ENCODE measurements around the gene ZEB2.

The ZEB2 gene

DNA sequence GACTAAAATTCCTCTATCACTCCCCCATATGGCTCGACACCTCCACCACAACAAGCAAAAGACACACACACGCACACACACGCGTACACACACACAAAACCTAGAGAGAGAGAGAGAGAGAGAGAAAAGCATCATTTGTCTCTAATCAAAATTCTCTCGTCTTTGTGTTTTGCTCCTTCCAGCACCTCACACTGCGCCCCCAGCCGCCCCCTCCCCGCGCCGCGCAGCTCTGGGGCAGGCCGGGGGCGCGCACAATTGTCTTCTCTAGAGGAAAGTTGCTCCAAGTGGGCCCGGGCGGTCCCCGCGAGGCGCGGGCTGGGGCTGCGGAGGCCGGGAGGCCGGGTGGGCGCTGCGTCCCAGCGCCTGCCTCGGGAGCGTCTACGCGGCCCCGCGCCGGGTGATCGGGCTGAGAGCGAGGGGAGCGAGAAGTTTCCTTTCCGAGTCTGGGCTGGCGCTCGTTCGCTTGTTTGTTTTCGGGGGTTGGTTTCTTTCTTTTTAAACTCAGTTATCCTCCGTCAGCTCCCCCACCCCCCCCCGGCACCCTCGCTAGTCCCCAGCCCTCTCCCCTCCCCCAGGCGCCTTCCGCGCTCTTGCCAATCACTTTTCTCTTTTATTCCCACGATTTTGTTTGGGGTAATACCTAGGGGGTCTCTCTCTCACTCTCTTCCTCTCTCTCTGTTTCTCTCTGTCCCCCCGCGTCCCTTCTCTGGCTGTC lies 4.1 kb downstream of the ZEB2 start:
- Histone ChIP-seq H3K27ac (ENCODE audit: low read depth, low read length) (no peak overlapping the region), H3K9me3 (ENCODE audit: control insufficient read depth, insufficient read depth, low read length) (no peaks in the 10 kb centered on the region), H3K27me3 (ENCODE audit: control insufficient read depth, low read length) (peaks cover 13% of the 10 kb centered on the region), H3F3A (ENCODE audit: control insufficient read depth, insufficient read depth) (peaks cover 5% of the 10 kb centered on the region), H3K36me3 (ENCODE audit: control insufficient read depth, low read length) (peaks cover 9% of the 10 kb centered on the region), H3K4me1 (ENCODE audit: control insufficient read depth, low read length) (peaks cover 29% of the 10 kb centered on the region), H3K4me3 (ENCODE audit: low read length) (peak overlapping the region; percentile 83), H3K4me2 (ENCODE audit: low read length) (peak overlapping the region; percentile 88), H3K79me2 (ENCODE audit: control insufficient read depth, low read length) (peaks cover 37% of the 10 kb centered on the region), H3K9me2 (replicated peaks; ENCODE audit: control insufficient read depth, low read length) (no peaks in the 10 kb centered on the region), H4K20me1 (ENCODE audit: control insufficient read depth, insufficient read depth, low read depth, low read length) (peaks cover 15% of the 10 kb centered on the region)
- TF ChIP-seq, protein P1, sequence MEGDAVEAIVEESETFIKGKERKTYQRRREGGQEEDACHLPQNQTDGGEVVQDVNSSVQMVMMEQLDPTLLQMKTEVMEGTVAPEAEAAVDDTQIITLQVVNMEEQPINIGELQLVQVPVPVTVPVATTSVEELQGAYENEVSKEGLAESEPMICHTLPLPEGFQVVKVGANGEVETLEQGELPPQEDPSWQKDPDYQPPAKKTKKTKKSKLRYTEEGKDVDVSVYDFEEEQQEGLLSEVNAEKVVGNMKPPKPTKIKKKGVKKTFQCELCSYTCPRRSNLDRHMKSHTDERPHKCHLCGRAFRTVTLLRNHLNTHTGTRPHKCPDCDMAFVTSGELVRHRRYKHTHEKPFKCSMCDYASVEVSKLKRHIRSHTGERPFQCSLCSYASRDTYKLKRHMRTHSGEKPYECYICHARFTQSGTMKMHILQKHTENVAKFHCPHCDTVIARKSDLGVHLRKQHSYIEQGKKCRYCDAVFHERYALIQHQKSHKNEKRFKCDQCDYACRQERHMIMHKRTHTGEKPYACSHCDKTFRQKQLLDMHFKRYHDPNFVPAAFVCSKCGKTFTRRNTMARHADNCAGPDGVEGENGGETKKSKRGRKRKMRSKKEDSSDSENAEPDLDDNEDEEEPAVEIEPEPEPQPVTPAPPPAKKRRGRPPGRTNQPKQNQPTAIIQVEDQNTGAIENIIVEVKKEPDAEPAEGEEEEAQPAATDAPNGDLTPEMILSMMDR (IDR thresholded peaks at IDR 0.05; ENCODE audit: low read depth, low read length, poor library complexity, severe bottlenecking), result no peak

DNA sequence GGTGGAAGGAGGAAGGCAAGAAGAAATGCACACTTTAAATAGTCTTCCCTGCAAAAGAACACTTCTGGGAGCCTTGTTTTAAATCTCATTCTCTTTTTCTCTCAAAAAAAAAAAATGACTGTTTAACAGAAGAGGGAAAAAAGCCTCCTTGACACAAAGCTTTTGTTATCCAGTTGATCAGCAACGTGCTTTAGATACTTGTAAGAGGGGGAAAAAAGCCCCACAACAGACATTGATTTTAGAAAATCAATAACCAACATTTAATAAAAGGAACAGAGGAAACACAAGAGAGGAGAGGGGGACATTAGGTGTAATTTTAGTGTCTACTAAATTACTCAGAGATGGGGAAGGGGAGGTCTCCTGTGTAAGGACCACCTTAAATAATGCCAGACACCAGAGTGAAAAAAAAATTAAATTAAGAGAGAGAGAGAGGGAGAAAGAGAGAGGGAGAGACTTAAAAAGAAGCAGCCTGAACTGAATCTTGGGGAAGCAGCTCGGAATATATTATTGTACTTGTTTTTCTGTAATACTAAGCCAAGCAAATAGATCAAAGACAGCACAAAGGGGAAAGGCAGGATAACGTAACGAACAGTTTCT lies 4.7 kb downstream of the ZEB2 start:
- peak overlapping the region; percentile 83 for H3K4me3 ChIP-seq (ENCODE audit: low read length)
- peaks cover 37% of the 10 kb centered on the region for H3K79me2 ChIP-seq (ENCODE audit: control insufficient read depth, low read length)
- no peaks in the 10 kb centered on the region for H3F3A ChIP-seq (ENCODE audit: control insufficient read depth, insufficient read depth)
- H3K9me2 ChIP-seq (replicated peaks; ENCODE audit: control insufficient read depth, low read length), result no peaks in the 10 kb centered on the region
- H3K4me1 ChIP-seq (ENCODE audit: control insufficient read depth, low read length), result peaks cover 24% of the 10 kb centered on the region
- no peak overlapping the region for H3K27ac ChIP-seq (ENCODE audit: low read depth, low read length)
- peaks cover 9% of the 10 kb centered on the region for H3K36me3 ChIP-seq (ENCODE audit: control insufficient read depth, low read length)
- no peak for TF ChIP-seq EZH2phosphoT487 (IDR thresholded peaks at IDR 0.05; ENCODE audit: borderline replicate concordance, low read length)
- TF ChIP-seq, protein P1 (IDR thresholded peaks at IDR 0.05; ENCODE audit: low read depth, low read length, poor library complexity, severe bottlenecking), result no peak
- peaks cover 13% of the 10 kb centered on the region for H3K27me3 ChIP-seq (ENCODE audit: control insufficient read depth, low read length)
- peaks cover 15% of the 10 kb centered on the region for H4K20me1 ChIP-seq (ENCODE audit: control insufficient read depth, insufficient read depth, low read depth, low read length)
- no peaks in the 10 kb centered on the region for H3K9me3 ChIP-seq (ENCODE audit: control insufficient read depth, insufficient read depth, low read length)
- peak overlapping the region; percentile 88 for H3K4me2 ChIP-seq (ENCODE audit: low read length)

DNA sequence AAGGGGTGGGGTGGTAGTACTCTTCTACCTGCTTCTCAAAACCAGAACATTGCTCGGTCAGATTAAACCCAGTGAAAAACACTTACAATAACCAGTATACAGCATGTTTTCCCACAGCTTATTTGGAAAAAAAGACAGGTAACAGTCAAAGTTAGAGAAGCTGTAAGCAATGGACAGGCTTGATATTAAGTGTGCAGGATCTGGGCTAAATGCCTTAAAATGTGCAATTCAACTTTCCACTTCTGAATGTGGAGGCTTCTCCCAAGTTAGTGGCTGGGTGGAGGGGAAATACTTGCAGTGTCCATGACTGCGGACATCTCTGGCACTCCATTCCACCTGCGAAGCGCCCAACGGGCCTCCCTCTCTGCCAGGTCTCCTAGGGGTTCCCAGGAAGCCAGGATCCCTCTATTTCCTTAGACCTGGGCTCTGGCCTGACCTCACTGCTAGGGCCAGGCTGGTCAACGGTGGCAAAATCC lies 5.3 kb downstream of the ZEB2 start:
- no peak overlapping the region for H3K4me2 ChIP-seq (ENCODE audit: low read length)
- H3K79me2 ChIP-seq (ENCODE audit: control insufficient read depth, low read length), result peaks cover 36% of the 10 kb centered on the region
- H3K4me1 ChIP-seq (ENCODE audit: control insufficient read depth, low read length), result peaks cover 24% of the 10 kb centered on the region
- H4K20me1 ChIP-seq (ENCODE audit: control insufficient read depth, insufficient read depth, low read depth, low read length), result peaks cover 15% of the 10 kb centered on the region
- H3K36me3 ChIP-seq (ENCODE audit: control insufficient read depth, low read length), result peaks cover 9% of the 10 kb centered on the region
- H3K9me3 ChIP-seq (ENCODE audit: control insufficient read depth, insufficient read depth, low read length), result no peaks in the 10 kb centered on the region
- H3K4me3 ChIP-seq (ENCODE audit: low read length), result no peak overlapping the region
- H3K27me3 ChIP-seq (ENCODE audit: control insufficient read depth, low read length), result peaks cover 13% of the 10 kb centered on the region
- H3F3A ChIP-seq (ENCODE audit: control insufficient read depth, insufficient read depth), result no peaks in the 10 kb centered on the region
- H3K9me2 ChIP-seq (replicated peaks; ENCODE audit: control insufficient read depth, low read length), result no peaks in the 10 kb centered on the region
- TF ChIP-seq, protein P1 (IDR thresholded peaks at IDR 0.05; ENCODE audit: low read depth, low read length, poor library complexity, severe bottlenecking), result no peak
- no peak for TF ChIP-seq EZH2phosphoT487 (IDR thresholded peaks at IDR 0.05; ENCODE audit: borderline replicate concordance, low read length)
- no peak overlapping the region for H3K27ac ChIP-seq (ENCODE audit: low read depth, low read length)
